Measurements from ENCODE around the gene MIER1. TPM values are rescaled to one million over a fixed set of nuclear protein-coding genes. Genes with fewer than 3 reads are reported as not detected.
A peak's percentile ranks its signal among the peaks of the same experiment; 100 is the strongest.

MIER1 gene
- total and polyA plus RNA-seq, 9 of the 15 experiments (the other 6 are each of a cell fraction or from before 2014, with no cell fraction given) = 13.9 to 34.8 (median 21.5) TPM

GRCh38 chr1:67013573-67013972 is 88.8 kb downstream of the MIER1 start (continued):
- TF ChIP-seq ARID1B (IDR thresholded peaks at IDR 0.05) (peak; percentile 32; the same call in 1 of the 2 replicates), GABPA (tag; conservative IDR thresholded peaks at IDR 0.05; ENCODE audit: low read depth) (no peak), PHF8 (IDR thresholded peaks at IDR 0.05; ENCODE audit: borderline replicate concordance, low read length) (no peak), MXI1 (IDR thresholded peaks at IDR 0.05; ENCODE audit: low read depth, low read length) (no peak), POLR2A (conservative IDR thresholded peaks at IDR 0.05) (no peak)

- ChIA-PET POLR2A (interaction anchor here (1.1 kb wide), 1 partner anchor 16 kb away, joined by 3 read pairs; no protein-coding TSS in a partner anchor), CTCF (ENCODE audit: low intra/inter-chr PET ratio) (no interaction called here)
- H3K36me3 ChIP-seq (ENCODE audit: control insufficient read depth, insufficient read depth, low read length) = peaks cover 23% of the 10 kb centered on the region; the same call in 2 of the 3 replicates
- no peak overlapping the region for H2AFZ ChIP-seq (ENCODE audit: low read depth, low read length)
- TF ChIP-seq TCF7L2 (IDR thresholded peaks at IDR 0.05; ENCODE audit: low read depth, low read length) (no peak), RCOR1 (IDR thresholded peaks at IDR 0.05; ENCODE audit: borderline replicate concordance in 1 of 2, low read depth in 2 of 2, low read length in 2 of 2) (no peak), E2F3 (CRISPR knock-in tag; IDR thresholded peaks at IDR 0.05) (no peak), E2F8 (IDR thresholded peaks at IDR 0.05; ENCODE audit: low read depth, partially characterized antibody) (no peak), ZNF766 (CRISPR knock-in tag; conservative IDR thresholded peaks at IDR 0.05) (no peak), CGGBP1 (CRISPR knock-in tag; IDR thresholded peaks at IDR 0.05) (no peak), KAT8 (IDR thresholded peaks at IDR 0.05; ENCODE audit: low read depth) (no peak), HLTF (IDR thresholded peaks at IDR 0.05) (no peak), SRF (CRISPR knock-in tag; IDR thresholded peaks at IDR 0.05) (no peak), NBN (IDR thresholded peaks at IDR 0.05; ENCODE audit: low read depth) (no peak), PYGO2 (tag; IDR thresholded peaks at IDR 0.05) (no peak), CBX3 (IDR thresholded peaks at IDR 0.05; ENCODE audit: borderline replicate concordance in 1 of 2, low read length in 2 of 2) (no peak)
- H3K79me2 ChIP-seq (ENCODE audit: control insufficient read depth, insufficient read depth, low read length) = no peaks in the 10 kb centered on the region
- intact Hi-C loops (cut with micrococcal nuclease) (no loop called here), in situ Hi-C loops (cut with MboI) (no loop called here)
- no peak overlapping the region for H3K27ac ChIP-seq (ENCODE audit: extremely low read depth, low read depth, low read length)
- H3K4me3 ChIP-seq = no peak overlapping the region
- no peak for FAIRE-seq
- DNase-seq (ENCODE audit: extremely low read depth in 1 of 4, low spot score in 3 of 4) = no peak
- H4K20me1 ChIP-seq (replicated peaks; ENCODE audit: control insufficient read depth, insufficient read depth, low read length) = no peaks in the 10 kb centered on the region
- no TSS peak for BruUV-seq (replicated peaks)
- no peak overlapping the region for H3K9ac ChIP-seq (ENCODE audit: insufficient read depth in 1 of 2, low read depth in 2 of 2, low read length in 2 of 2)
- no peaks in the 10 kb centered on the region for H3K27me3 ChIP-seq (ENCODE audit: control insufficient read depth in 2 of 2, insufficient read depth in 2 of 2, low read length in 2 of 2)
- no peak overlapping the region for H3K4me2 ChIP-seq (ENCODE audit: insufficient read depth, low read length)
- 0 out of 5 replicates have a peak, but pooled peaks cover 0 to 2% of the 10 kb centered on the region in 2 experiments for H3K4me1 ChIP-seq (replicated peaks in 1 of 2; ENCODE audit: control insufficient read depth in 2 of 2, insufficient read depth in 2 of 2, low read length in 2 of 2)
- no peak for ATAC-seq
- H3K9me3 ChIP-seq (replicated peaks; ENCODE audit: control insufficient read depth, insufficient read depth, low read depth, low read length) = no peaks in the 10 kb centered on the region
- 71% methylated on average over 2 of the region's 2 CpGs for WGBS (ENCODE audit: insufficient coverage, low coverage, missing lambda C conversion rate)
- no peaks in the 10 kb centered on the region for H3K9me1 ChIP-seq (ENCODE audit: control insufficient read depth, insufficient read depth, low read length)
These were observed 93.8 kb downstream of the MIER1 start for GRCh38 chr1:67018574-67018973.

Data from K562 (cell line).